ENCODE measurements around the gene SSR3. TPM values are rescaled to one million over a fixed set of nuclear protein-coding genes. Genes with fewer than 3 reads are reported as not detected.
"Not testable (repeated sequence)": the region's sequence is repeated elsewhere in the genome, so short reads cannot be mapped to it uniquely, and the experiment has no call there.

Gene SSR3
- 223 TPM for total RNA-seq
- long read RNA-seq, transcript SSR3-201 (5 exons, 3,716 nt) = major isoform, 262 of 314 reads
- long read RNA-seq, partial matches to known transcripts = 0 of 314 reads
- long read RNA-seq, other reads (novel, unspliced or antisense) = 50 of 314 reads

- DNase-seq (peak; percentile 100), ATAC-seq (peak; percentile 99)
- intact Hi-C loops (cut with micrococcal nuclease) = loop anchor here (5.0 to 10.0 kb wide), 2 partner anchors 270 to 532 kb away; partner anchors contain the start of gene LEKR1
Measured at GRCh38 chr3:156554842-156555687, at the start of gene SSR3. Gene SSR3, minus strand, starts transcription at chr3:156555117. Its CDS starts 28 bp downstream, at chr3:156555089.

GRCh38 chr3:156604064-156604641 lies 49.2 kb upstream of the SSR3 start:
- intact Hi-C loops (cut with micrococcal nuclease) = no loop called here
- no peak for DNase-seq
- no peak for ATAC-seq

DNA sequence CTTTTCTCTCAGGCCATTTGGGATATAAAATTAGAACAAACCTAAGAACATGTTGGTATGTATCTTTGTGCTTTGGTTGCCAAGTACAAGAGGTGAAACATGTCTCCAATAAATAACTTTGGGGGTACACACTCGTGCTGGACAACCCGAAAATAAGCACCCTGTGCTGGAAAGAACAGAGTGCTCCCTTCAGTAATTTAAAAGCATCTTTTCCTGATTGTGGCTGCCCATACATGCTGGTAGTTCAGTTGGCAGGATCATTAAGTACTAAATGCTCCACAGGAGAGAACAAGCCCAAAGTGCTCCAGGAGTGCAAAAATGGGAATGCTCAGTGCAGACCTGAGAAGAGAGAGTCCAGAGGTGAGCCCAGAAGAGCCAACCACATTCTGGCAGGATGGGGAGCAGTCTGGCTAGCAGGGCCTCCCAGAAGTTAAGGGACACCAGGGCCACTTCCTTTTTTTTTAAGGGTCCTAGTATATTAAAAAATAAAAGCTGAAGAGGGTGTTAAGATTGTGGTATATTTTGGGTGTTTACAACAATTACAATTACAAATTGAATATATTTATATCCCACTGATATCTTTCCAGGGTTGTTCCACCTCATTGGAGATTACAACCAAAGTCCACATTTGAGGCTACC lies 48.6 kb upstream of the SSR3 start:
- intact Hi-C loops (cut with micrococcal nuclease) = no loop called here
- DNase-seq (no peak), ATAC-seq (peak; percentile 62)

DNA sequence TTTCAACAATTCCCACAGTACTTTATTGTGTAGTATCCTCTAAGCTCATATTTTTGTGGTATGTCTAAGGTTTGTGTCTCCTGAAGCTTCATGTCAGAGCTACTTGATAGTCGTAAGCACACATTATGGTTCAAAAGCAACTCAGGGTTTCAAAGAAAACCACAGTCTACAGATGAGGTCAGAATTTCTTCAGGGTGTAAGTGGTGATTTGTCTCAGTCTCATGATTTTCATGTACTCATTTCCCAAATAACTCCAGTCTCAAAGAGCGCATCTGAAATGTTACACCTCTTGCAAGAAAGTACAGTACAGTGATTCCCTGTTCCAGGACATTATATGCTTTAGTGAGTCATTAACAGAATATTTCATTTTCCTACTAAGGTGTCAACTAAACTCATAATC lies 47.5 kb upstream of the SSR3 start:
- ATAC-seq (no peak), DNase-seq (no peak)
- intact Hi-C loops (cut with micrococcal nuclease) = no loop called here

GRCh38 chr3:156601497-156601896 lies 46.6 kb upstream of the SSR3 start:
- intact Hi-C loops (cut with micrococcal nuclease) = no loop called here
- ATAC-seq (no peak), DNase-seq (no peak)

- ATAC-seq = no peak
- intact Hi-C loops (cut with micrococcal nuclease) = no loop called here
- DNase-seq = no peak
Measured at GRCh38 chr3:156600834-156601233, 45.9 kb upstream of the SSR3 start.

DNA sequence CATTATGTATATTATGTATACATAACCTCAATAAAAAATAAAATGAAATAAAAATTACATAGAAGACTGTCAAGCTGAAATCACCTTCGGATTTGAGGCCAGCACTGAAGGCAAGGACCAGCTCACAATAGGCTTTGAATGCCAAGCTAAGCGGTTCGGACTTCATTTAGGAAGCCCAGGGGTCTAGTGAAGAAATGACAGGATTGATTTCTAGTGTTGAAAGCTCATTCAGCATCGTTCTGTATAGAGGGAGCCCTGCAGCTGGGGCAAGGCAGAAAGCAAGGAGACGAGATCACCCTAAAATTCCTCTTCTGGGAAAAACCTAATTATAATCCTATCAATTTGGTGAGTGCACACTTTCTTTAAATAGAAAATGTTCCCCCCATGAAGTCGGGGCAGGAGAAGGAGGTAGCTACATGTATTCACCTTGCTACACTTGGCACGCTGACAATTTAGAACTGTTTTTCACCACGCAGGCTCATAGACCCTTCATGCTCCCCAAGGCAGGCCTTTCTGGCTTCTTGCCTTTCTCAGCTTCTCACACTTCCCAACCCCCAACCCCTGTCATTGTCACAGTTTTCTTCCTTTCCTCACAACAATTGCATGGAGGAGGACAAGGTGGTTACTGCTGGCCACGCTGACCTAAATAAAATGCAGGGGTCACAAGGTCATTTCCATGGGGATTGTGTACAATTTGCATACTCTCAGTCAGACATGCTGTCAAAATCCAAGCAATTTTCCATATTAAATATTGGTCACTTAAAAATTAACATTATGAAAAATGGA lies 44.4 kb upstream of the SSR3 start:
- intact Hi-C loops (cut with micrococcal nuclease) = no loop called here

DNA sequence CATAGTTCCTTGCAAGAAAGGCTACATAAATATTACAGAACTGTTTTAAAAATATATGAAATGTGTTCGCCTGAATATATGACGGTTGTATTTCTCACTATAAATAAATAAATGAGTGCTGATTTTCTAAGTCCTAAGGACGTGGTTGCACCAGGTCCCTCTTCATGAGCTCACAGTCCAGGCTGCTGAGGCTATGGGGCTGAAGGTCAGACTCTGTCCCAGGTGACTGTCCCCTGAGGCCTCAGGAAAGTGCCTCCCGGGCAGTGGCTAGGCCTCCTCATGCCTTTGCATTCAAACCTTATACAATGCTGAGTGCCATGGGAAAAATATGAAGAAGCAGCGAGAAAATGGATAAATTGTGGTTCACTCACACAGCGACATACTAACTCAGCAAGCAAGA lies 43.5 kb upstream of the SSR3 start:
- DNase-seq (no peak), ATAC-seq (no peak)
- intact Hi-C loops (cut with micrococcal nuclease) = no loop called here

More for the DNA sequence above, 44.4 kb upstream of the SSR3 start:
- DNase-seq = no peak
- ATAC-seq = no peak

DNA sequence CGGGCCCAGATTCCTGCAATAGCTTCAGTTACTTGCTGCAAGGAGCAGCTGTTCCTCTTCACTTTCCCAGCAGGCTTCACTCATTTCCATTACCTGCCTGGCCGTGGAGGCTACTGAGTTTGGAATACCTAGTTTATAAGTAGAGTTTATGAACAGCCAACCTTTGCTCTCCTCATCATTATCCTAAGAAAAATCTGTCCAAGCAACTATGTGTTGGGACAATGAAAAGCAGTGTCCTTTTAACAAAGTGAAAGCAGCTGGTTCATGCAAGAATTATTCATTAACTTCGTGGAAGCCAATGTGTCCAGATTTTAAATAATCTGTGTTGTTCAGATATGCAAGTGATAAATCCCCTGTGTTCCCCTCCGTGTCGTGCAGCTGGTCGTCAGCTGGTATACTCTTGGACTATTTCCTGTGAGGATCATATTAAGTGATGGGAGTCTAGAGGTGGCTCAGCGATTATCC lies 39.3 kb upstream of the SSR3 start:
- intact Hi-C loops (cut with micrococcal nuclease) = no loop called here

GRCh38 chr3:156593814-156594213 lies 38.9 kb upstream of the SSR3 start:
- intact Hi-C loops (cut with micrococcal nuclease) = no loop called here
- no peak for DNase-seq
- no peak for ATAC-seq

More for the DNA sequence above, 39.3 kb upstream of the SSR3 start:
- DNase-seq (no peak), ATAC-seq (peak; percentile 21)

- intact Hi-C loops (cut with micrococcal nuclease); DNase-seq; ATAC-seq: not testable (repeated sequence)
Measured at GRCh38 chr3:156589806-156590205, 34.9 kb upstream of the SSR3 start.

DNA sequence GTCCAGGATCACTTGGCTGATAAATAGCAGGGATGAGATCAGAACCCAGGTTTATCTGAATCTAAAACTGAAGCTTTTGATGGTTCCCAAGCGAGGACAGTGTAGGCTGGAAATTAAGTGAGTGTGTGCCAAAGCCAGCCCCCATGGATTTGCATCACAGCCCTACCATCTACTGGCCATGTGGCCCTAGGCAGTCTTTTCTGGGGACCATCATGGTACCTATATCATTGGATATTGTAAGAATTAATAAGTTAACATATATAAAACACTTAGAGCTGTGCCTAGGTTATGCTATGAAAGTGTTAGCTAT lies 32.8 kb upstream of the SSR3 start:
- ATAC-seq = no peak
- intact Hi-C loops (cut with micrococcal nuclease) = no loop called here

GRCh38 chr3:156586905-156587759 lies 32.2 kb upstream of the SSR3 start:
- no peak for DNase-seq
- intact Hi-C loops (cut with micrococcal nuclease) = no loop called here
- ATAC-seq = peak; percentile 90

More for the DNA sequence above, 32.8 kb upstream of the SSR3 start:
- no peak for DNase-seq

GRCh38 chr3:156583469-156583868 lies 28.6 kb upstream of the SSR3 start:
- intact Hi-C loops (cut with micrococcal nuclease) = no loop called here
- DNase-seq = no peak
- no peak for ATAC-seq

DNA sequence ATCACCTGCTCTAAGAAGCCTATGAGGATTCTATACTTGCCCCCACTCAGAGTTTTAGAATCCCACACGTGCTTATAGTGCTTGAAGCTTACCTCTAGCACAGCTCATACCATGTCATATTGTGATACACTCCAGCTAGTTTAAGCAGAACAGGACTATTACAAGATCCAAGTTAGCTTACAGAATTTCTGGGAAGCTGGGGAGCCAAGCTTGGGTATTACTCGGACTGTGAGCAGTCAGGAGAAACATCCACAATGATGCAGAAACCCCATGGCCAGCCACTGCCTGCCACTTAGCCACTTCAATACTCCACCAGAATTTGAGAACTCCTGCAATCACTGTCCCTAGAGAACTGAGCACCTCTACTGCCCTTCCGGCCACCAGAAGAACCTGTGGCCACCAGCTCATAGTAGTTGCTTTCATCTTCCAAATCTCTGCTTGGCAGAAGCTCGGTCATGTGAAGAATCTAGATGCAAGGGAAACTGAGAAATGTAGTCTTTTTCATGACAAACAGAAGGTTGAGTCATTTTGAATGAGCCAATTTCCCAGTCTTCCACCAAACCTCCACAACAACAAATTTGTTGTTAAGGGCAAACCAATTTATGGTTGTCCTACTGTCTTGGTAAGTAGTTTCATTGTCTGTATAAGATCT lies 27.7 kb upstream of the SSR3 start:
- DNase-seq (no peak), ATAC-seq (no peak)
- intact Hi-C loops (cut with micrococcal nuclease) = no loop called here

DNA sequence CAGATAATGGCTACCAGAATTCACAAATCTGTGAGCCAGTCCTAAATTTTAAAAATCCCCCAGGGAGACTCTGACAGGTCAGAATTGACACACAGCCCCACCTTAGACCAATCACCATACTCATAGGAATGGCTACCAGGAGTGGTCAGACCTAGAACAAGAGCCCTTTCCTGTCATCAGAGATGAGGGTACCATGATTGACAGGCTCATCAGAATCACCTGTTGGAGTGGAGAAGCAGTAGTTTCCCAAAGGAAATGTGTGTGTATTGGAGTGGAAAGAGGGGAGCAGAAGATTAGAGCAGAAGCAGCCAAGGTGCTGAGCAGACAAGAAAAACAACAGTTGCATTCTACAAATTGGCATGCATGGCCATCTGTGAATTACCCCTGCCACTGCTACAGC lies 27.0 kb upstream of the SSR3 start:
- ATAC-seq = no peak
- DNase-seq = no peak
- intact Hi-C loops (cut with micrococcal nuclease) = no loop called here

GRCh38 chr3:156581033-156581432 lies 26.1 kb upstream of the SSR3 start:
- DNase-seq (no peak), ATAC-seq (no peak)
- intact Hi-C loops (cut with micrococcal nuclease) = no loop called here

GRCh38 chr3:156579427-156579851 lies 24.5 kb upstream of the SSR3 start:
- no peak for DNase-seq
- peak; percentile 57 for ATAC-seq
- intact Hi-C loops (cut with micrococcal nuclease) = no loop called here

Data from left ventricle myocardium superior (tissue), 1 donor.